NCI-H1930 (cell line): Measurements from ENCODE around the gene SPATS2.

Experiments
- DNase-seq, 2 experiments: peaks; one replicate each; lab custom pipeline; 2025; lab: John Stamatoyannopoulos, UW

SPATS2 gene

GRCh38 chr12:49335955-49336644 lies 31.2 kb upstream of the SPATS2 start:
- no peak for DNase-seq

- peak; percentile 65 to 76 for DNase-seq
Observed at GRCh38 chr12:49336645-49337584, 30.3 kb upstream of the SPATS2 start, which contains the start of gene C1QL4. Gene C1QL4 (minus strand): TSS chr12:49337188. CDS start chr12:49336477, 711 bp downstream.

DNA sequence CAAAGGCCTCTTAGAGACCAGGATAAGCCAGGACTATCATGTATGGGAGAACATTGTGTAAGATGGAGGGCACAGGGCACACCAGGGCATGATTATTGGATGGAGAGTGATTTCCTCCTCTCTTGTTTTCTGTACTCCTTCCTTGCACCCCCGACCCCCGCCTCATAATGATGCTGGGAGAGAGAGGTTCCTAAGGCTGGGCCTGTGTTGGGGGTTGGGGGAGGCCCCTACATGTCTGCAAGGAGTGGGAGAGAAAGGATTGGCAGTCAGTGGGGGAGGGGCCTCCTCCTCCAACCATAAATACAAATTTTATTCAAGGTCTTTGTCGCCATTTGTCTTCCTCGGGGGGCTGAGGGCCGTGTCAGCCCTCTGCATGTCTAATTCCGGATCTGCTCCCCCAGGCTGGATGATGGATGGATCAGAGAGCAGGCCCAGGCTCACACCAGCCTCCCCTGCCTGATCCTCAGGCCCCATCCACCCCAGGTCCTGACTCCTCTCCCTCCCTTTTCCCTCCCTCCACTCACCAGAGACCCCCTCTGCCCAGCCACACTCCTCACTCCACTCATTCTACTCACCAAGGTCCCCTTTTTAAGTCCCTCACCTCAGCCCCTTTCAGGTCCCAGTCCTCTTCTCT lies 28.3 kb upstream of the SPATS2 start:
- no peak for DNase-seq

DNA sequence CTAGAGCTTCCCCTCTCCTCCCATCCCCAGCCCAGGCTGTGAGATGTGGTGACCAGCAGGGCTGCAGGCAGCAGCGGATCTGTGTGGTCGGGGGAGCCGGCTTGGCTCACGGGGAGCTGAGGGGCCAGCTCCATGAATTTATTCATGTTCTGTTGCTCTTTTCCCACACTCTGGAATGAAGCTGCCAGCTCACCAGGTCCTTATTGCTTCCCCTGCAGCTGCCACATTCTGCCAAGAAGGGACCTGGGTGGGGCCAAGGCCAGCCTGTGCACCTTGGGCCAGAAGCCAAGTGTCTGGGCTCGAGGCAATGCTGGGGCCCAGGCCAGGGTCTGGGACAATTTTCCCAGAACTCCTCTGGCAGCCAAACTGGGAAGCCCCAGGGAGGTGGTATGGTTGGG lies 27.8 kb upstream of the SPATS2 start:
- no peak for DNase-seq

- no peak for DNase-seq
Observed at GRCh38 chr12:49340095-49340870, 27.0 kb upstream of the SPATS2 start.

DNA sequence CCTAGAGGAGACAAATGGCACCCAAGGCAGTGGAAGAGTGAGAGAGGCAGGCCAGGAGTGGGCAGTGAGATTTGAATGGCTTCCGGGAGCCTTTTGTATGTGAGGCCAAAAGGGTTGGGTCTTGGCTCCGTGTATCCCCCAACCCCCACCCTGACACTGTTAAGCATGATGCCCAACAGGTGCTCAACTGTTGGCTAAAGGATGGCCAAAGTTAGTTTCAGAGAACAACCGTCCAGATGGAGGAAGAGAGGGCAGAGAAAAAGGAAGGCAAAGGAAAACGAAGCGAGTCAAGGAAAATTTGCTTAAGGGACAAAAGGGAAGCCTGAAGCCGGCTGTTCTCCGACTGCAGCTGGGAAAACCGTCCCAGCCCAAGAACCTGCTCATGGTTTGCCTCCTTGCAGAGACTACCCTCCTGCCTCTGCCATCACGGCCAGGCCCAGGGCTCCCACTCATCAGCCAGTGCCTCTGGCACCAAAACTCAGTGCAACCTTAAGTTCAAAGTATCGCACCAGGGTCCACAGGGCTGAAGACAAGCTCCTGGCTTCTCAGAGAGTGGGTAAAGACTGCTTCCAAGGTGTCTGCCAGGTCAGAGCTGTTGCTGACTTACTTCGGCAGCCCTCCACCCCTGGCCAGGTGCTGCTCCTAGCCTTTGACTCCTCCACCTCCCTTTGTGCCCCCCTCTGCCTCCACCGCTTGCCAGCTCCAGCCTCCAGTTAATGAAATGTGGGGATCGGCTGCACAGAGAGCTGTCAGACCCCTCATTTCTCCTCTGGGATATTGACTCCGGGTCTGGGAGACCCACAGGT lies 26.1 kb upstream of the SPATS2 start:
- no peak for DNase-seq

GRCh38 chr12:49341777-49342065 lies 25.5 kb upstream of the SPATS2 start:
- no peak for DNase-seq

GRCh38 chr12:49342066-49342913 lies 25.0 kb upstream of the SPATS2 start:
- DNase-seq: peak; percentile 87 to 90

- DNase-seq: no peak
Observed at GRCh38 chr12:49342914-49343731, 24.1 kb upstream of the SPATS2 start.

- DNase-seq: no peak
Observed at GRCh38 chr12:49344486-49345050, 22.7 kb upstream of the SPATS2 start.

GRCh38 chr12:49345051-49345824 lies 22.0 kb upstream of the SPATS2 start:
- peak in 1 of 2 experiments; percentile 34 for DNase-seq

- DNase-seq: no peak
Observed at GRCh38 chr12:49345825-49346658, 21.2 kb upstream of the SPATS2 start.

- peak; percentile 18 to 42 for DNase-seq
Observed at GRCh38 chr12:49346659-49347310, 20.5 kb upstream of the SPATS2 start, which contains the start of gene DNAJC22. Gene DNAJC22 (plus strand): TSS chr12:49346888. CDS start chr12:49348873, 1,985 bp downstream.

- DNase-seq: peak; percentile 54 to 71
Observed at GRCh38 chr12:49347311-49348193, 19.7 kb upstream of the SPATS2 start.

- no peak for DNase-seq
Observed at GRCh38 chr12:49348781-49349180, 18.5 kb upstream of the SPATS2 start.

- no peak for DNase-seq
Observed at GRCh38 chr12:49349266-49349665, 18.0 kb upstream of the SPATS2 start.
